ENCODE measurements around the gene TRIM15. TPM values are rescaled to one million over a fixed set of nuclear protein-coding genes. Genes with fewer than 3 reads are reported as not detected.

The TRIM15 gene
- total RNA-seq, 3 donors from 2014 or later (not counting 1 experiment from before 2014, with no cell fraction given), result not detected

DNA sequence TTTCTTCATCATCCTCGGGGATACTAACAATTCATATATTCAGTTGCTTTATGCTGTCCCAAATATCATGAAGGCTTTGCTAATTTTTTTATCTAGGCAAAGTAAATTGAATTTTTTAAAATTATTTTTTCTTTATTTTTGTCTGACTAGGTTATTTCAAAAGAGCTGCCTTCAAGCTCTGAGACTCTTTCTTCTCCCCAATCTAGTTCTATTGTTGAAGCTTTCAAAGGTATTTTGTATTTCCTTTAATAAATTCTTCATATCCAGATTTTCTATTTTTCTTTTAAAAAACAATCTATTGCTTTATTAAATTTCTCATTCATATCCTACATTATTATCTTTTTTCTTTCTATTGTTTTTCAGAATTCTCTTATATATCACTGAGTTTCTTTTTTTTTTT is 16.8 kb downstream of the TRIM15 start:
- Mint-ChIP-seq H3K27me3 (ENCODE audit: low read depth in 2 of 2) (peaks cover 22 to 44% of the 10 kb centered on the region in 2 donors), H3K9me3 (peaks cover 2% of the 10 kb centered on the region in 2 donors), H3K36me3 (peaks cover 17% of the 10 kb centered on the region), H3K4me3 (no peak overlapping the region), H3K27ac (no peak overlapping the region), H3K4me1 (peaks cover 0 to 6% of the 10 kb centered on the region in 2 donors)
- Histone ChIP-seq H3K4me3 (ENCODE audit: low read length) (no peak overlapping the region), H3K27ac (ENCODE audit: low read length) (no peak overlapping the region), H3K36me3 (ENCODE audit: control insufficient read depth, insufficient read depth, low read length) (peaks cover 11% of the 10 kb centered on the region), H3K27me3 (ENCODE audit: control insufficient read depth, insufficient read depth, low read length) (peaks cover 12% of the 10 kb centered on the region), H3K4me1 (ENCODE audit: control insufficient read depth, insufficient read depth, low read length) (no peaks in the 10 kb centered on the region), H3K9me3 (ENCODE audit: control insufficient read depth, insufficient read depth, low read length) (no peaks in the 10 kb centered on the region)
- DNase-seq (no peak), ATAC-seq (no peak)
- WGBS (ENCODE audit: insufficient coverage), result no CpG with 5 or more reads among the region's 1 CpG
- TF ChIP-seq, protein P1, sequence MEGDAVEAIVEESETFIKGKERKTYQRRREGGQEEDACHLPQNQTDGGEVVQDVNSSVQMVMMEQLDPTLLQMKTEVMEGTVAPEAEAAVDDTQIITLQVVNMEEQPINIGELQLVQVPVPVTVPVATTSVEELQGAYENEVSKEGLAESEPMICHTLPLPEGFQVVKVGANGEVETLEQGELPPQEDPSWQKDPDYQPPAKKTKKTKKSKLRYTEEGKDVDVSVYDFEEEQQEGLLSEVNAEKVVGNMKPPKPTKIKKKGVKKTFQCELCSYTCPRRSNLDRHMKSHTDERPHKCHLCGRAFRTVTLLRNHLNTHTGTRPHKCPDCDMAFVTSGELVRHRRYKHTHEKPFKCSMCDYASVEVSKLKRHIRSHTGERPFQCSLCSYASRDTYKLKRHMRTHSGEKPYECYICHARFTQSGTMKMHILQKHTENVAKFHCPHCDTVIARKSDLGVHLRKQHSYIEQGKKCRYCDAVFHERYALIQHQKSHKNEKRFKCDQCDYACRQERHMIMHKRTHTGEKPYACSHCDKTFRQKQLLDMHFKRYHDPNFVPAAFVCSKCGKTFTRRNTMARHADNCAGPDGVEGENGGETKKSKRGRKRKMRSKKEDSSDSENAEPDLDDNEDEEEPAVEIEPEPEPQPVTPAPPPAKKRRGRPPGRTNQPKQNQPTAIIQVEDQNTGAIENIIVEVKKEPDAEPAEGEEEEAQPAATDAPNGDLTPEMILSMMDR (IDR thresholded peaks at IDR 0.05), result no peak
- intact Hi-C loops (cut with micrococcal nuclease), result no loop called here

DNA sequence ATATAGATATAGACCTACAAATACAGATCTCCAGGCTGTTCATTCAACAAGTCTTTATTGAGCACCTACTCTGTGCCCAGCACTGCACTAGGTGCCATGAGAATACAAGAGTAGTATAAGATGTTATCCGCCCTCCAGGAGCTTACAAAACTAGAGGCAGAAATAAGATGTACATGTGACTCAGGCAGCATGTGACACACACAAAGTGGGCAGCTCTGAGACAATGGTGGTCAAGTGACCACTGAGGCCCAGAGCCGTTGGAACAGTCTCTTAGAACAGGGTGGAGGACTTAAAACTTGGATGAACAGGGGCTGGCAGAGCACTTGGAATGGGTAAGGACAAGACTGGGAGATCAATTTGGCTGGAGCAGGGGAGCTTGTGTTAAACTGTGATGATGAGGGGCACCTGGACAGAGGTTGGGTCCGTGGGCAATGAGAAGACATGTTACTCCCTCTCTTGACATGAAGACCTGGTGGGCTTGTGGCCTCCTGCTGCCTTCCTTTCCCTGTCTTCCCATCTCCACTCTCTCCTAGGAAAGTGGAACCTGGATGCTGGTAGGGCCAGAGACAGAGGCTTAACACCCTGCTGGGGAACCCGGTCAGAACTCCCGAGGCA is 21.2 kb downstream of the TRIM15 start:
- Histone ChIP-seq H3K27ac (ENCODE audit: low read length) (no peak overlapping the region), H3K36me3 (ENCODE audit: control insufficient read depth, insufficient read depth, low read length) (peaks cover 45% of the 10 kb centered on the region), H3K4me1 (ENCODE audit: control insufficient read depth, insufficient read depth, low read length) (no peaks in the 10 kb centered on the region), H3K4me3 (ENCODE audit: low read length) (no peak overlapping the region), H3K27me3 (ENCODE audit: control insufficient read depth, insufficient read depth, low read length) (peaks cover 4% of the 10 kb centered on the region), H3K9me3 (ENCODE audit: control insufficient read depth, insufficient read depth, low read length) (no peaks in the 10 kb centered on the region)
- Mint-ChIP-seq H3K27ac (peak overlapping the region; percentile 42 to 69), H3K4me1 (peaks cover 0 to 10% of the 10 kb centered on the region in 2 donors), H3K36me3 (peaks cover 10% of the 10 kb centered on the region), H3K27me3 (ENCODE audit: low read depth in 2 of 2) (peaks cover 4% of the 10 kb centered on the region in 2 donors), H3K9me3 (peaks cover 0 to under 1% of the 10 kb centered on the region in 2 donors), H3K4me3 (no peak overlapping the region)
- ATAC-seq (no peak), DNase-seq (no peak)
- intact Hi-C loops (cut with micrococcal nuclease), result no loop called here
- TF ChIP-seq, protein P1 (IDR thresholded peaks at IDR 0.05), result no peak
- 94% methylated on average over 3 of the region's 5 CpGs for WGBS (ENCODE audit: insufficient coverage)

DNA sequence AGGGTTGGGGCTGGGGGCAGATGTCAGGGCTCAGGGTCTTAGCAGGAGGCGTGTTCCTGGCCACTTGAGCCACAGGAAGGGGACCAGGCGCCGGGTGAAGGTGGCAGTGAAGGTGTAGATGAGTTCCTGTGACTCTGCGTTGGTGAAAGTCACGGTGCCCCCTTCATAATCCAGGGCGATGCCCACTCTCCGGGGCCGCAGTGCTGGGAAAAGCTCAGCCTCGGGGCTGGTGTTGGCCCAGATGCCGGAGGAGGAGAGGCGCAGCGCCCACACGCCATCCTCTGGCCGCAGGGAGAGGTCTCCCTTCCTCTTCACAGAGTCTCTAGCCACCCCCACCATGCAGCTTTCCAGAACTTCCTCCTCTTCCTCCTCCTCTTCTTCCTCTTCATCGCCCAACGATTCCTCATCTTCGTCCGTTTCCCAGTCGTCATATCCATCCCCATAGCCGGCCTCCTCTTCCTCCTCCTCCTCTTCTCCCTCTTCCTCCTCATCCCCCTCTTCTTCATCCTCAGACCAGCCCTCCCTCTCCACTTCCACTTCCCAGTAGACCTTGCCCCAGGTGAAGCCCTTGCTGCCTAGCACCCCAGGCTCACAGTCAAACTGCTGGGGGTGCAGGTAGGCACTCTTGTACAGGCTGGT is 22.6 kb downstream of the TRIM15 start:
- TF ChIP-seq, protein P1 (IDR thresholded peaks at IDR 0.05), result no peak
- Mint-ChIP-seq H3K4me3 (no peak overlapping the region), H3K4me1 (peaks cover 0 to 14% of the 10 kb centered on the region in 2 donors), H3K27me3 (ENCODE audit: low read depth in 2 of 2) (no peaks in the 10 kb centered on the region), H3K27ac (peak overlapping the region in 1 of 2 donors; percentile 42), H3K36me3 (peaks cover 10% of the 10 kb centered on the region), H3K9me3 (no peaks in the 10 kb centered on the region)
- Histone ChIP-seq H3K27ac (ENCODE audit: low read length) (no peak overlapping the region), H3K4me3 (ENCODE audit: low read length) (no peak overlapping the region), H3K27me3 (ENCODE audit: control insufficient read depth, insufficient read depth, low read length) (no peaks in the 10 kb centered on the region), H3K36me3 (ENCODE audit: control insufficient read depth, insufficient read depth, low read length) (peaks cover 58% of the 10 kb centered on the region), H3K9me3 (ENCODE audit: control insufficient read depth, insufficient read depth, low read length) (no peaks in the 10 kb centered on the region), H3K4me1 (ENCODE audit: control insufficient read depth, insufficient read depth, low read length) (no peaks in the 10 kb centered on the region)
- no peak for DNase-seq
- ATAC-seq, result no peak
- intact Hi-C loops (cut with micrococcal nuclease), result no loop called here
- 94% methylated on average over 20 of the region's 20 CpGs for WGBS (ENCODE audit: insufficient coverage)

Measured in natural killer cell (primary cell).